Measurements from ENCODE around the gene TIE1.

The TIE1 gene

GRCh38 chr1:43285269-43285990, 15.4 kb upstream of the TIE1 start, which contains the start of gene C1orf210:
TSS of gene C1orf210 (minus strand) at chr1:43285581. CDS start at chr1:43283270, 2,311 bp downstream.
- Histone ChIP-seq H3K4me3 (ENCODE audit: low read depth, low read length) (peak within 1 kb of the TSS; percentile 67), H3K9me3 (ENCODE audit: control insufficient read depth, insufficient read depth, low read length) (no peaks in the 10 kb centered on the region), H3K9ac (ENCODE audit: low read depth, low read length) (no peak within 1 kb of the TSS; the same call in 1 of the 2 replicates), H3K27me3 (ENCODE audit: control insufficient read depth, insufficient read depth, low read length) (no peaks in the 10 kb centered on the region), H3K27ac (ENCODE audit: low read depth, low read length) (peak within 1 kb of the TSS; percentile 47), H3K4me1 (ENCODE audit: control insufficient read depth, insufficient read depth, low read length) (peaks cover 16% of the 10 kb centered on the region), H3K36me3 (ENCODE audit: control insufficient read depth, insufficient read depth, low read length) (no peaks in the 10 kb centered on the region)

- Histone ChIP-seq H3K36me3 (ENCODE audit: control insufficient read depth, insufficient read depth, low read length) (no peaks in the 10 kb centered on the region), H3K27me3 (ENCODE audit: control insufficient read depth, insufficient read depth, low read length) (no peaks in the 10 kb centered on the region), H3K9ac (ENCODE audit: low read depth, low read length) (no peak overlapping the region), H3K4me3 (ENCODE audit: low read depth, low read length) (peak overlapping the region; percentile 67; the same call in 1 of the 2 replicates), H3K9me3 (ENCODE audit: control insufficient read depth, insufficient read depth, low read length) (no peaks in the 10 kb centered on the region), H3K27ac (ENCODE audit: low read depth, low read length) (no peak overlapping the region), H3K4me1 (ENCODE audit: control insufficient read depth, insufficient read depth, low read length) (peaks cover 16% of the 10 kb centered on the region)
Measured at GRCh38 chr1:43286115-43286514, 14.7 kb upstream of the TIE1 start.

DNA sequence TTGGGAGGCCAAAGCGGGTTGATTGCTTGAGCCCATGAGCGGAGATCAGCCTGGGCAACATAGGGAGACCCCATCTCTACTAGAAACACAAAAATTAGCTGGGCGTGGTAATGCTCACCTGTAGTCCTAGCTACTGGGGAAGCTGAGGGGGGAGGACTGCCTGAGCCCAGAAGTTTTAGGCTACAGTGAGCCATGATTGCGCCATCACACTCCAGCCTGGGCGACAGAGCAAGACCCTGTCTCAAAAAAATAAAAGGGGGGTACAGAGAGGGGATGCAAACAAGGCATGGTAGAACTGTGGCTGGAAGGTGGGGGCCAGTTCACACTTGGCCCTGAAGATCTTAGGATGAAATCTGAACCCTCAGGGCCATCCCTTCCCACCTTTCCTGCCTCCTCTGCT, 14.2 kb upstream of the TIE1 start:
- no peak overlapping the region for H3K4me3 ChIP-seq (ENCODE audit: low read depth, low read length)
- H3K9me3 ChIP-seq (ENCODE audit: control insufficient read depth, insufficient read depth, low read length): no peaks in the 10 kb centered on the region
- H3K9ac ChIP-seq (ENCODE audit: low read depth, low read length): no peak overlapping the region
- no peak overlapping the region for H3K27ac ChIP-seq (ENCODE audit: low read depth, low read length)
- no peaks in the 10 kb centered on the region for H3K27me3 ChIP-seq (ENCODE audit: control insufficient read depth, insufficient read depth, low read length)
- no peaks in the 10 kb centered on the region for H3K36me3 ChIP-seq (ENCODE audit: control insufficient read depth, insufficient read depth, low read length)
- H3K4me1 ChIP-seq (ENCODE audit: control insufficient read depth, insufficient read depth, low read length): peaks cover 16% of the 10 kb centered on the region

- Histone ChIP-seq H3K9ac (ENCODE audit: low read depth, low read length) (no peak overlapping the region), H3K27me3 (ENCODE audit: control insufficient read depth, insufficient read depth, low read length) (no peaks in the 10 kb centered on the region), H3K9me3 (ENCODE audit: control insufficient read depth, insufficient read depth, low read length) (no peaks in the 10 kb centered on the region), H3K27ac (ENCODE audit: low read depth, low read length) (no peak overlapping the region), H3K4me1 (ENCODE audit: control insufficient read depth, insufficient read depth, low read length) (peaks cover 16% of the 10 kb centered on the region), H3K4me3 (ENCODE audit: low read depth, low read length) (no peak overlapping the region), H3K36me3 (ENCODE audit: control insufficient read depth, insufficient read depth, low read length) (no peaks in the 10 kb centered on the region)
Measured at GRCh38 chr1:43288058-43288784, 12.6 kb upstream of the TIE1 start.

- Histone ChIP-seq H3K27ac (ENCODE audit: low read depth, low read length) (no peak overlapping the region), H3K9ac (ENCODE audit: low read depth, low read length) (no peak overlapping the region), H3K27me3 (ENCODE audit: control insufficient read depth, insufficient read depth, low read length) (no peaks in the 10 kb centered on the region), H3K9me3 (ENCODE audit: control insufficient read depth, insufficient read depth, low read length) (no peaks in the 10 kb centered on the region), H3K36me3 (ENCODE audit: control insufficient read depth, insufficient read depth, low read length) (no peaks in the 10 kb centered on the region), H3K4me1 (ENCODE audit: control insufficient read depth, insufficient read depth, low read length) (peaks cover 16% of the 10 kb centered on the region), H3K4me3 (ENCODE audit: low read depth, low read length) (no peak overlapping the region)
Measured at GRCh38 chr1:43288785-43289706, 11.7 kb upstream of the TIE1 start.

DNA sequence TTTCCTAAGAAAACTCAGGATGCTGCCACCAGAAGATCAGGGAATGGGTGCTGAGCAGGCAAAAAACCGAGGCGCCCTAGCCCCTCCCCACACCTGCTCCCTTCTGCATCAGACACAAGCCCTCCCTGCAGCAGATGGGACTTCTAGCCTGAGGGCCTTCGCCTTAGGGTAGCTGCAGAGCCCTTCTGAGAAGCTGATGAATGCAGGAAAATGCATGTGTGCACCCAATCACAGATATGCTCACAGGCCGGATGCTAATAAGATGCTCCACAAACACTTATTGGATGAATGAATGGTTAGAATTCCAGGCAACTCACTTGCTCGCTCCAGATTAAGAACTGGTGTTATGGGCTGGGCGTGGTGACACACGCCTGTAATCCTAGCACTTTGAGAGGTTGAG, 8.6 kb upstream of the TIE1 start:
- no peak overlapping the region for H3K4me3 ChIP-seq (ENCODE audit: low read depth, low read length)
- no peak overlapping the region for H3K27ac ChIP-seq (ENCODE audit: low read depth, low read length)
- H3K9me3 ChIP-seq (ENCODE audit: control insufficient read depth, insufficient read depth, low read length): no peaks in the 10 kb centered on the region
- no peaks in the 10 kb centered on the region for H3K36me3 ChIP-seq (ENCODE audit: control insufficient read depth, insufficient read depth, low read length)
- H3K27me3 ChIP-seq (ENCODE audit: control insufficient read depth, insufficient read depth, low read length): no peaks in the 10 kb centered on the region
- peaks cover 26% of the 10 kb centered on the region for H3K4me1 ChIP-seq (ENCODE audit: control insufficient read depth, insufficient read depth, low read length)
- H3K9ac ChIP-seq (ENCODE audit: low read depth, low read length): no peak overlapping the region

- Histone ChIP-seq H3K27ac (ENCODE audit: low read depth, low read length) (no peak overlapping the region), H3K9ac (ENCODE audit: low read depth, low read length) (no peak overlapping the region)
Measured at GRCh38 chr1:43292679-43293078, 8.1 kb upstream of the TIE1 start.

GRCh38 chr1:43293176-43293575, 7.6 kb upstream of the TIE1 start:
- H3K9ac ChIP-seq (ENCODE audit: low read depth, low read length): no peak overlapping the region
- no peaks in the 10 kb centered on the region for H3K27me3 ChIP-seq (ENCODE audit: control insufficient read depth, insufficient read depth, low read length)
- H3K4me1 ChIP-seq (ENCODE audit: control insufficient read depth, insufficient read depth, low read length): peaks cover 28% of the 10 kb centered on the region
- H3K9me3 ChIP-seq (ENCODE audit: control insufficient read depth, insufficient read depth, low read length): no peaks in the 10 kb centered on the region
- H3K27ac ChIP-seq (ENCODE audit: low read depth, low read length): no peak overlapping the region
- no peak overlapping the region for H3K4me3 ChIP-seq (ENCODE audit: low read depth, low read length)
- H3K36me3 ChIP-seq (ENCODE audit: control insufficient read depth, insufficient read depth, low read length): no peaks in the 10 kb centered on the region

More at GRCh38 chr1:43292679-43293078, 8.1 kb upstream of the TIE1 start:
- peaks cover 28% of the 10 kb centered on the region for H3K4me1 ChIP-seq (ENCODE audit: control insufficient read depth, insufficient read depth, low read length)
- no peak overlapping the region for H3K4me3 ChIP-seq (ENCODE audit: low read depth, low read length)
- no peaks in the 10 kb centered on the region for H3K27me3 ChIP-seq (ENCODE audit: control insufficient read depth, insufficient read depth, low read length)
- H3K9me3 ChIP-seq (ENCODE audit: control insufficient read depth, insufficient read depth, low read length): no peaks in the 10 kb centered on the region
- no peaks in the 10 kb centered on the region for H3K36me3 ChIP-seq (ENCODE audit: control insufficient read depth, insufficient read depth, low read length)

DNA sequence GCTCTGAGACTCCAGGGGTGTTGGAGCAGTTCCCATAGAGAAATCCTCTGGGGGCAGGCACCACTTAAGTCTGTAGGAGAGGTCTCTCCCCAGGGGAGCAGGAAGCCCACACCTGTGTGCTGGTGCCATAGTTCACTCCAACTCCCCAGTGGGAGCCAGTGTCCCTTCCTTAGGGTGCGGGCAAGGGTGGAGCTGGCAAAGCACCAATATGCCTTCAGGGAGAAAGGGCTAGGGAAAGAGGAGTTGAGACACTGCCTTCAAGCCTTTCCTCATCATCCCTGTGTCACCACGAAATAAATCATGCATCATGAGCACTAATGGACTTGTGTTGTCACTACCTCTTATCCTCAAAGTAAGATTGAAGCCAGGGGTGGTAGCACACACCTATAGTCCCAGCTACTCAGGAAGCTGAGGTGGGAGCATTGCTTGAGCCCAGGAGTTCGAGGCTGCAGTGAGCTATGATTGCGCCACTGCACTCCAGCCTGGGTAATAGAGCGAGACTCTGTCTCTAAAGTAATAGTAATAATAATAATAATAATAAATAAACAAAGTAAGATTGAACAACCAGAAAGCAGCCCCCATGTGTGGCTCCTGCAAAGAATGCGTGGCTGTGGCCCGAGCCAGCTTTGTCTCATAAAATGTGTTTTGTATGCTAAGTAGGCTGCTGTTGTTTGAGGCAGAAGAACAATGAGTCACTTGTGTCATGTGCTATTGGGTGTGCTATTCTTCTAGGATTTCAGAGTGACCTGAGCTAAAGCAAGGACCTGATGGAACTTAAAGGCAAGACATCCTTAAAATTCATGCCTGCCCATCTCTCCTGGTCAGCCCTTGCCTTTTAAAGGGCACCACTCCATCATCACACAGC, 6.7 kb upstream of the TIE1 start:
- Histone ChIP-seq H3K9ac (ENCODE audit: low read depth, low read length) (no peak overlapping the region), H3K9me3 (ENCODE audit: control insufficient read depth, insufficient read depth, low read length) (no peaks in the 10 kb centered on the region), H3K4me3 (ENCODE audit: low read depth, low read length) (no peak overlapping the region), H3K36me3 (ENCODE audit: control insufficient read depth, insufficient read depth, low read length) (no peaks in the 10 kb centered on the region), H3K4me1 (ENCODE audit: control insufficient read depth, insufficient read depth, low read length) (peaks cover 28% of the 10 kb centered on the region), H3K27ac (ENCODE audit: low read depth, low read length) (peak overlapping the region; percentile 8), H3K27me3 (ENCODE audit: control insufficient read depth, insufficient read depth, low read length) (no peaks in the 10 kb centered on the region)

DNA sequence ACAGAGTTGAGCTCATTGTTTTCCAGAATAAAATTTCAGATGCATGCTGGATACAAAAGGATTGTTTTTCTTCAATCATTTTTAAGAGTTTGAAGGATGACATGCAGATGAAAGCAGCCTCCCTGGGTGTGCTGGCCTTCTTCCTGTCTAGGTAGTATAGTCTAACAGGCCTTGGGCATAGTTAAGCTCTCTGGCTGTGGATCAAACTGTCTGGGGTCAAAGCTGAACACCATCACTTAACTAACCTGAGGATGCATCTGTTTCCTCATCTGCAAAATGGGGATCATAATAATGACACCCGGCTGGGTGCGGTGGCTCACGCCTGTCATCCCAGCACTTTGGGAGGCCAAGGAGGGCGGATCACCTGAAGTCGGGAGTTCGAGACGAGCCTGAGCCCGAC, 6.0 kb upstream of the TIE1 start:
- H3K9ac ChIP-seq (ENCODE audit: low read depth, low read length): no peak overlapping the region
- peak overlapping the region; percentile 8 for H3K27ac ChIP-seq (ENCODE audit: low read depth, low read length)
- H3K9me3 ChIP-seq (ENCODE audit: control insufficient read depth, insufficient read depth, low read length): no peaks in the 10 kb centered on the region
- peaks cover 28% of the 10 kb centered on the region for H3K4me1 ChIP-seq (ENCODE audit: control insufficient read depth, insufficient read depth, low read length)
- H3K36me3 ChIP-seq (ENCODE audit: control insufficient read depth, insufficient read depth, low read length): no peaks in the 10 kb centered on the region
- H3K4me3 ChIP-seq (ENCODE audit: low read depth, low read length): no peak overlapping the region
- no peaks in the 10 kb centered on the region for H3K27me3 ChIP-seq (ENCODE audit: control insufficient read depth, insufficient read depth, low read length)

Data from HUES48 (cell line).